Stimulated activated CD4-positive, alpha-beta T cell treated with anti-CD3 and anti-CD28 coated beads, TNF-alpha, amount 100 ng/mL, for 4 hours (primary cell): ENCODE data around the gene PPM1F.
"Not testable (repeated sequence)": the region's sequence is repeated elsewhere in the genome, so short reads cannot be mapped to it uniquely, and the experiment has no call there.

ENCODE experiments used
- DNase-seq, 3 experiments: peaks; one replicate each; pipeline ENCODE4 v3.0.0-alpha.2; 2020; ENCODE audit warnings: low read depth in 3 of 3

PPM1F gene

GRCh38 chr22:21942407-21943343 is 10.0 kb downstream of the PPM1F start:
- no peak for DNase-seq

- no peak for DNase-seq
Measured at GRCh38 chr22:21941921-21942320, 10.7 kb downstream of the PPM1F start.

GRCh38 chr22:21940521-21940920 is 12.1 kb downstream of the PPM1F start:
- no peak for DNase-seq

DNA sequence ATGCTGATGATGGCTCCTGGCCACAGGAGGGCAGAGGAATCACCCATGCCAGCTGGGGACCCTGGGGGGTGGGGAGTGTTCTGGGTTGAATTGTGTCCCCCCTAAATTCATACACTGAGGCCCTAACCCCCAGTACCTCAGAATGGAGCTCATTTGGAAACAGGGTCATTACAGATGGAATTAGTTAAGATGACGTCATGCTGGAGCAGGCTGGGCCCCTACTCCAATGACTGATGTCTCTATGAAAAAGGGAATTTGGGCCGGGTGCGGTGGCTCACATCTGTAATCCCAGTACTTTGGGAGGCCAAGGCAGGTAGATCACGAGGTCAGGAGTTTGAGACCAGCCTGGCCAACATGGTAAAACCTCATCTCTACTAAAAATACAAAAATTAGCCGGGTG is 12.7 kb downstream of the PPM1F start:
- not testable (repeated sequence) for DNase-seq

GRCh38 chr22:21939461-21939913 is 13.2 kb downstream of the PPM1F start:
- no peak for DNase-seq

DNA sequence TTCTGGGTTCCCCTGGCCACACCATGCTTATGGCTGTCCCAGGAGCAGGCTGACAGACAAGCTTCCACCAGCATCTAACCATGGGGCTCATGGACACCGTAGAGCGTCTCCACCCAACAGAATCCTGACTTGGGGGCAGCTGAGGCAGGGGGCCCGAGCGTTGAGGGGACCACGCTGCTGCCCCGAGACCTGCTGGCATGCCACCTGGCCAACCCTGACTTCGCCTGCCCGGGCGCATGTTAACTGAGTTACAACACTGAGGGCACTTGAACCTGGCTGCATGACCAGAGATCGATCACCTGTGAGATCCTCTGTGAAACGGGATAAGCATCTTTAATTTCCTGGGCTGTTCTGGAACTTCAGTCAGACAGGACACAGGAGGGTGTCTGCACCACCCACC is 13.7 kb downstream of the PPM1F start:
- no peak for DNase-seq

GRCh38 chr22:21938071-21938822 is 14.4 kb downstream of the PPM1F start:
- peak; percentile 76 to 91 (median 76) for DNase-seq

DNA sequence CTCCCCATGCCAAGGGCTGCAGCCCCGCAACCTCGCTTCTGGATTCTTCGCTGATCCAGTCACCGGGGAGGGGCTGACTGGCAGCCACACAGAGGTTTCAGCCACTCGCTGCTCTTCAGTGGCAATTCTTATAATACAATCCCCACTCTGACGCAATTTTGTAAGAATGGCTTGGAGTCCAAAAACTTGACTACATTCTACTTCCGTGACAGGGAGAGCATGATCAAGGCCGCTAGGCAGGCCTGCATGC is 14.9 kb downstream of the PPM1F start:
- DNase-seq, result no peak

DNA sequence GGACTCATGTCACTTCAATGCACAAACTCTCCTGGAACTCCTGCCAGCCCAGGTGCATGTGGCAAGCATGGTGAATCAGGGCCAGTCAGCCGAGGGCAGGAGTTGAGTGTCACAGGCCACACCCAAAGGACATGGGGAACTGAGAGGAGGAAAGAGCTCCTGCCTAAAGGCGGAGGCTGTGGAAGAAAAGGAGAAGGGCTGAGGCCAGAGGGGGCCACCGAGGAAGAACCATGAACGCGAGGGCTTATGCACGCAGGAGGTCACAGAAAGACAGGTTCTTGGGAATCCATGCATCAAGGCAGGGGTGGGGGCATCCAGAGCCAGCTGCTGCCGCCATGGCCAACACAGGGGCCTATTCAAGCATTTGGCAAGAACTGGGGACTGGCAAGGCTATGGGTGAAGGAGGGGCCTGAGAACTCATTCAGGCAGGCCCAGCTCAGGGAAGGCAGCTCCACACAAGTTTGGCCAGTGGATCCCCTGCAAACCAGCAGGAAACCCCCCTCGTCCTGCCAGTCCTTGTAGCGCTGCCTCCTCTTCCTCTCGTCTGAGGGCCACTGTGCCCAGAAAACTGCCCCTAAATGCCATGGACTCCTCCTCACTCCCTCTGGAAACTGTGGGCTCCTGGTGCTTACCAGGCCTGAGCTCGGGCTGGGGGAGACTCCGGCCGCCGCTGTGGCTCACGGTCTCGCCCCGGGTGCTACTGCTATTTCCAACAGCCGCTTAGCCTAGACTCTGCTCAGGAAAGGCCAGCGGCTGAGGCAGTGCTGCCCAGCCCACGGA is 15.4 kb downstream of the PPM1F start:
- no peak for DNase-seq

DNA sequence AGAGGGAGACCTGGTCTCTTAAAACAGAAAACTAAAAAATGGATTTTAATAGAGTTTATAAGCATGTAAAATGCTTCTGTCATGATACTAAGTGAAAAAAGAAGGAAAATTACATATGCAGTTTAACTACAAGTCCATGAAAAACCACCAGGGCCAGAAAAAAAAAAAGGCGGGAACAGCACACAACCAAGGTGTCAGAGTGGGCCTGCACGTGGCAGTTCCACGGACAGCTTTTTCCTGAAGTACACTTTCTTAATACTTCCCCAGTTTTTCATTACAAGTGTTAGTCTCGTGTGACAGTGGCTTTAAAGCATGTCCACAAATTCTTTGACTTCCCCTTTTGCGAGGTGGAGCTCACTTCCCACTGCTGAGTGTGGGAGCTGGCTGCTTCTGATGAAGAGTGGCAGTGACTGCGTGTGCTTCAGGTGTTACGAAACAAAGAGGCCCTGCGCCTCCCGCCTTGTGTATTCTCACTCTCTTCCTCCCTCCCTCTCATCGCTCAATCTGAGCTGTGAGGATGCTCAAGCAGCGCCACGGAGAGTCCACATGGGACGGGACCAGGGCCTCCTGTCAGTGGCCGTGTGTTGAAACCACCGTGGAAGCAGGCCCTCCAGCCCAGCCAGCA is 16.4 kb downstream of the PPM1F start:
- no peak for DNase-seq

DNA sequence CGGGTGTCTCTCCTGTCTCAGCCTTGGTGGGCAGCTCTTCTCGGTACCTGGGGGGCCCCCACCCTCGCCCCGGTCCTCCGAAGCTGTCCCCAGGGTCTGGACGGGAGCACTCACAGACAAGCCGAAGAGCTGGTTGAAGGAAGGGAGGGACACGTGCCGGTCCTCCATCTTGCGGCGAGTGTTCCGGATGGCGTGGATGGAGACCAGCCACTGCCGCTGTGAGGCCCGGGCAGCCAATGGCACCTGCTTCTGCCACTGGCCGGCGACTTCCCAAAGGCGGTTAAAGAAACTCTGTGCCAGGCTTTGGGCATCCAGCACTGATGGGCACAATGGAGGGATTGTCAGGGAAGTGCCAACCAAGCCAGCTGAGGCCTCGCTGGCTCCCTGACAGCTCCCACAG is 18.7 kb downstream of the PPM1F start:
- DNase-seq, result no peak

DNA sequence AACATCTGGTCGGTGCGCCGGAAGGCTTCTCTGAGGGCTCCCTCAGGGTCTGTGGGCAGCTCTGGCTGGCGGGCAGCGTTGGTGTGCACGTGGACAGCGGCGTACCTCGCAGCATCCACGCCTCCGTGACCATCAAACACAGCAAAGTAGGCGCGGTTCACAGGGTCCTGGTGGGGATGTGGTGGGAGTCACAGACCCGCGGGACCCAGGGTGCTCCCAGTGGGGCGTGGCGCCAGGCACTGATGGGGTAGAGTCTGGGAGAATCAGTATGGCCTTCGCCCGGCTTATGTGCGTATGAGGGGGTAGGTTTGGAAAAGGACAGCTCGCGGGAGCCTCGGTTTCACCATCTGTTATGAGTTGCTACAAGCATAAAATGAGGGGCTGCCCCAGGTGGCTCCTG is 19.2 kb downstream of the PPM1F start:
- DNase-seq, result no peak

DNA sequence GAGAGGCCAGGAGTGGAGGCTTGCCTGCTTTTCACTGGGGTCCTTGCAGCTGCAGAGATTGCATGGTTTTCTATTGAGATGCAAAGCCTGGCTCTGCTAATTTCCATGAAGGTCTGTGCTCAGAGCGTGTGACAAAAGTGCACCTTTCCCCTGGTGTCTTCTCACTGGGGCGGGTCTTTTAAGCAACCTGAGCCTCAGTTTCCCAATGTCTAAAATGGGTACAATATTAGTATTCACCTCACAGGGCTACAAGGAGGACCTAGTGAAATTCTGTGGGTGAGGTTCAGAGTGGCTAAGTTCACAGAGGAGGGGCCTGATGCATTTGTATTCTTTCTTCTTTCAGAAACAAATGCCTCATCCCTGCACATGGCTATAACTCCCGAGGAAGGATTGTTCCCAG is 20.3 kb downstream of the PPM1F start:
- no peak for DNase-seq

DNA sequence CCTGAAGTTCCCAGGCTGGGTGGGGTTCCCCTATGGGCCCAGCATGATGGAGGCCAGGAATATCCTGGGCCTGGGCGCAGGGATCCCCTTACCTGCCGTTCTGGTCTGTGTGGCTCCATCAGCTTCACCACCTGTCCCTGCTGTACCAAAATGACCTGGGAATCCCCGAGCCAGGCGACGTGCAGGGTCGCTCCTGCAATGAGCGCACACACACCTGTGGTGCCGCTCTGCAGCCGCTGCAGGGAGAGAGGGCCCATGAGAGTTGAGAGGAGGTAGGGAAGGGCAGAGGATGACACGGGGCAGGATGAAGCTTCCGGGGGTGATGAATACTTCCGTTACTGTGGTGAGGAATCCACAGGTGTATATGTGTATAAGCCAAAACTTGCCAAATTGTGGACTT is 21.6 kb downstream of the PPM1F start:
- no peak for DNase-seq

DNA sequence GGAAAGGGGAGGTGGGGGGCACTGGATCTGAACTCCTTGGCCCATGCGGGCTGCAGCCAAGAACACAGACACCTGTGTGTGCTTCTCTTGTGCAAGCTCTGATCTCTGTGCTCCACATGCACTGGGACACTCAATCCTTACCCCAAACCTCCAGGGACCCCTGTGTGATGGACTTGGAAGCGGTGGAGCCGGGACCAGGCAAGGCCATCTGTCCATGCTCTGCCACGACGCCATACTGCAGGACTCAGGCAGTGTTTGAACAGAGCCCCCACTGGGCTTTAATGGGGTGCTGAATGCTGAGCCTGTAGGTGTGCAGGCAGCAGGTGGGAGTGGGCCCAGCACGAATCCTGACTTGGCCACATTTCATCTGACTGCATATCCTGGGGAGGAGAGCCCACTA is 23.4 kb downstream of the PPM1F start:
- no peak for DNase-seq

- no peak for DNase-seq
Measured at GRCh38 chr22:21928048-21928447, 24.6 kb downstream of the PPM1F start.

GRCh38 chr22:21927174-21927823 is 25.3 kb downstream of the PPM1F start:
- no peak for DNase-seq

GRCh38 chr22:21926728-21927127 is 25.9 kb downstream of the PPM1F start:
- DNase-seq, result no peak

DNA sequence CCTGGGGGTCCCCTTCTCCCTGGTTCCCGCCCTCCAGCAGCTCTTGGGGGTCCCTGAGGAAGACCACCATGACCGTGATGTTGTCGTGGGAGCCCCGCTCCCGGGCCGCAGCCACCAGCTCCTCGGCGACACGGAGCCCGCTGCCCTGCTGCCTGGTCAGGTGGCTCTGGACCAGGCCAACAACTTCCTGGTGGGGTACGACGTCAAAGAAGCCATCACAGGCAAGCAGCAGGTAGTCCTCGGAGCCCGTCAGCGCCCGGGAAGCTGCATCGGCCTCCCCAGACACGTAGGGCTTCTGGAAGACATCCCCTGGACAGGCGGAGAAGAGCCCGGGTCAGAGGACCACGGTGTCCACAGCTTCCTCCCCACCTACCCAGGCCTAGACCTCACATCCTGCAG is 29.5 kb downstream of the PPM1F start:
- no peak for DNase-seq

DNA sequence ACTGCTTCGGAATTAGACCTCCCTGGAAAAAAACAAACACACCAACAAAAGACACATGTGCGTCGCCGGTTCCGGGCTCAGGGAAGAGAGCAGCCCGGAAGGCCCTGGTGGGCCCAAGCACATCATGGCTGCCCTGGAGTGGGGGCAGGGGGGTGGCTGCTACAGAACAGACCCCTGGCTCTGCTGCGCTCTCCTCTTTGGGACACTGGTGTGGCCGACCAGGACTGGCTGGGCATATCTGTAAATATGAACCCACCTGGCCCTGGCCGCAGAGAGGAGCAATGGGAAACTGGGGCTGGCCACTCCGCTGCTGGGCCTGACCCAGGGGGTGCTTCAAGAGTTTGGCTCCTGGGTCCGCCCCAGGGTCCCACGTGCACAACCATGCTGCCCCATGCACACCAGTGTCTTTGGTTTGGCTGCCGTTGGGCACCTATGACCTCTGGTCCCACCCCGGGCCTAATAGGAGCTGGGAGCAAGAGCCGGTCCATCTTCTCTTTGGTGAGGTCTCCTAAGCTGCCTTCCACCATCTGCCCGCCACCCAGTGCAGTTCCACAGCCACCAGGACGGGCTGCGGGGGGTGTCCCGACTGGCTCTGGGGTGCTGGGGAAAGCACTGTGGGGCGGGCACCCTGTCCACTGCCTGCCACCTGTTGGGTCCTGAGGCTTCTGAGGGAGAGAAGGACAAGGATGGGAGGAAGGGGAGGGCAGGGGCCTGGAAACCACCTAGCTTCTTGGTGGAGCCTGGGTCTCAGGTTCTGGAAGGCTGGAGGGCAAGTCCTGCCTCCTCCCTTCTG is 30.1 kb downstream of the PPM1F start:
- no peak for DNase-seq

- no peak for DNase-seq
Measured at GRCh38 chr22:21921729-21922128, 30.9 kb downstream of the PPM1F start.
